HG02870 (cell line): Measurements from ENCODE around the gene BYSL.

Experiments used
- ATAC-seq: cut with Tn5 transposase; IDR thresholded peaks from one replicate; pipeline ENCODE4 v1.9.1; 2021; ENCODE audit warnings: mild to moderate bottlenecking, moderate library complexity; ENCODE audit not compliant: unreplicated experiment

The BYSL gene

DNA sequence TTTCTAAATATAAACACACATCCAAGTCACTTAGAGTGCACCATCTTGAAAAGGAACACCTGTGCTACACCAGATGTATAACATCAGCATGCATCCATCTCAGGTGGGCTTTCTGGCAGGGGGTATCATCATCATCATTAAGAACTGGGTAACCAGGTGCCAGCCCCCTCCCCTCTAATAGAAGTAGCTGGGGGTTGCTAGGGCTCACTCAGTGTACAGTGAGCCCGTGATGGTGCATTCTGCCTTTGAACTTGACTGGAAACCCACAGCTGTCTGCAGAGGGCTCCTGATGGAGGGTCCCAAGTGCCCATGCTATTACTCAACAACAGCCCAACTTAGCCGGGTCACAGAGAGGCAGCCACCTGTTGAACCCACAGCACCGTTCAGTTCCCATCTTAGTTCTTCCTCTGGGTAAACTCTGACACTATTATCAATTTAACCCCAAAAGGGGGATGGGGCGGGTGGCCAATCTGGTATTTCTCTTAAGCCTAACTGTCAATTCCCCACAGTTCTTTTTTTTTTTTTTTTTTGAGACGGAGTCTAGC is 53.1 kb downstream of the BYSL start:
- no peak for ATAC-seq

DNA sequence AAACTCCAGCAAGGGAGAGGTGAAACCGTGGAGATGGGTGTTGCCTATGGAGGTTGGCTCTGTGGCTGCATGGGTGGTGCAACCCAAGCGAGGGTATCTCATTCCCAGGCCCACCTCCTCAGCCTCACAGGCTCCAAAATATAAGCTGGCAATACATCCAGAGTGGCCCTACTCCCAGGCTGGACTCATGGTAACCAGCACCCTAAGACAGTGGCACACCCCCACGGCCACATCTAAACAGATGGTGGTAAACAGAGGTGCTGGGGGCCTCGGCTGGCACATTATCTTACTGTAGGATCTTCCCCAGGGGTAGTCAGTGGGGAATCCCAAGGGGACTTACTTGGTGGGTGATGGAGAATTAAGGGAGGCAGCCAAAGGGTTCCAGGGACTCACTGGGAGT is 54.0 kb downstream of the BYSL start:
- ATAC-seq, result no peak

DNA sequence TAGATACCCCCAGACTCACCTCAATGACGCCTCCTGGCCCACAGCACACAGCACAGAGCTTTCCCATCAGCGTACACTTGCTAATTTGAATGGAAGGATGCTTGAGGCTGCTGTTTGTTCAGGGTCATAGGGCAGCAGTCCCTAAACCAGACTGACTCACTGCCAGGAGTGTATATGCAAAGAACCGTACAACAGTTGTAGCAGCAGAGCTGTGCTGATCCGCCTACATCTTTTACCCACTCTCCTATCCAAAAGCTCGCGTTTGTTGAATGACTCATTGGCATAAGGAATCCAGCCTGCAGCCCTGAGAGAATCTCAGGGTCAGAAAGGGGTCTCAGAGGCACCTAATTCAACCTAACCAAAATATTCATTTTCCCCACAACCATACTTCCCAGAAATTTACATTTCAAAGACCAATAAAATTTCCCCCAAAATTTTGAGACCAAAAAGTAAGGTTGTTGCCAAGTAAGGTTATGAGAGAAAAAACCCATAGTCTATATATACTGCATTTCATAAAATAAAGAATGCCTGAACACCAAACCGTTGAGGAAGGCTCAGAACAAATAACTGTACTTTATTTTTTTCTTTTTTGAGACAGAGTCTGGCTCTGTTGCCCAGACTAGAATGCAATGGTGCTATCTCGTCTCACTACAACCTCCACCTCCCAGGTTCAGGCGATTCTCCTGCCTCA is 55.6 kb downstream of the BYSL start:
- no peak for ATAC-seq
